DND-41 (cell line): Measurements from ENCODE around the gene L1TD1.

Experiments
- ATAC-seq: fragments of 200-7000 bp; cut with Tn5 transposase; 3 replicates; pipeline ENCODE4 v1.9.1; 2021; ENCODE audit warnings: low read depth; ENCODE audit not compliant: insufficient read depth
- DNase-seq: peaks from one replicate; pipeline ENCODE4 v3.0.0-alpha.2; 2020
- H2AFZ ChIP-seq: 2 replicates; pipeline ENCODE4 v1.6.0; 2012; ENCODE audit warnings: low read depth, low read length
- H3K27ac ChIP-seq: 2 replicates; pipeline ENCODE4 v1.5.1; 2012; ENCODE audit warnings: low read length, inconsistent platforms
- H3K27me3 ChIP-seq: fragments of 200-600 bp; sonication (generic); 2 replicates; pipeline ENCODE4 v1.6.0; 2012; ENCODE audit warnings: low read length, mild to moderate bottlenecking, inconsistent platforms; ENCODE audit not compliant: insufficient read depth, poor library complexity
- H3K36me3 ChIP-seq: 2 replicates; pipeline ENCODE4 v1.5.1; 2012; ENCODE audit warnings: low read length, inconsistent platforms; ENCODE audit not compliant: insufficient read depth
- H3K4me1 ChIP-seq: 2 replicates; pipeline ENCODE4 v1.5.1; 2012; ENCODE audit warnings: mild to moderate bottlenecking, low read length; ENCODE audit not compliant: insufficient read depth
- H3K4me2 ChIP-seq: 2 replicates; pipeline ENCODE4 v1.6.0; 2012; ENCODE audit warnings: mild to moderate bottlenecking, moderate library complexity, low read length, inconsistent platforms; ENCODE audit not compliant: insufficient read depth
- H3K4me3 ChIP-seq, 2 experiments: fragments of 200-600 bp in 1 of 2; shearing (Covaris generic) in 1 of 2; 2 replicates each; pipeline ENCODE4 v1.5.1; 2012 to 2016; ENCODE audit warnings: inconsistent platforms in 2 of 2, low read length in 2 of 2, mild to moderate bottlenecking in 2 of 2, low read depth in 1 of 2, moderate library complexity in 1 of 2
- H3K79me2 ChIP-seq: 2 replicates; pipeline ENCODE4 v1.6.0; 2012; ENCODE audit warnings: low read length, inconsistent platforms; ENCODE audit not compliant: insufficient read depth
- H3K9ac ChIP-seq: 2 replicates; pipeline ENCODE4 v1.6.0; 2012; ENCODE audit warnings: low read depth, mild to moderate bottlenecking, inconsistent platforms, low read length, moderate library complexity
- H3K9me3 ChIP-seq: 2 replicates; pipeline ENCODE4 v1.5.1; 2012; ENCODE audit warnings: low read length, moderate library complexity, mild to moderate bottlenecking, inconsistent platforms; ENCODE audit not compliant: insufficient read depth, severe bottlenecking
- H4K20me1 ChIP-seq: 2 replicates; pipeline ENCODE4 v1.6.0; 2012; ENCODE audit warnings: low read length; ENCODE audit not compliant: insufficient read depth
- EZH2 ChIP-seq: IDR thresholded peaks from 3 replicates; pipeline ENCODE4 v1.6.1; 2012; ENCODE audit warnings: borderline replicate concordance, low read depth, mild to moderate bottlenecking, moderate library complexity, low read length, inconsistent platforms; ENCODE audit not compliant: severe bottlenecking
- TF ChIP-seq, protein P1 (sequence below): IDR thresholded peaks from 2 replicates; pipeline ENCODE4 v1.5.1; 2012; ENCODE audit warnings: borderline replicate concordance, low read length, moderate library complexity, mild to moderate bottlenecking; ENCODE audit not compliant: poor library complexity, severe bottlenecking; ENCODE audit errors: extremely low read depth

L1TD1 gene

DNA sequence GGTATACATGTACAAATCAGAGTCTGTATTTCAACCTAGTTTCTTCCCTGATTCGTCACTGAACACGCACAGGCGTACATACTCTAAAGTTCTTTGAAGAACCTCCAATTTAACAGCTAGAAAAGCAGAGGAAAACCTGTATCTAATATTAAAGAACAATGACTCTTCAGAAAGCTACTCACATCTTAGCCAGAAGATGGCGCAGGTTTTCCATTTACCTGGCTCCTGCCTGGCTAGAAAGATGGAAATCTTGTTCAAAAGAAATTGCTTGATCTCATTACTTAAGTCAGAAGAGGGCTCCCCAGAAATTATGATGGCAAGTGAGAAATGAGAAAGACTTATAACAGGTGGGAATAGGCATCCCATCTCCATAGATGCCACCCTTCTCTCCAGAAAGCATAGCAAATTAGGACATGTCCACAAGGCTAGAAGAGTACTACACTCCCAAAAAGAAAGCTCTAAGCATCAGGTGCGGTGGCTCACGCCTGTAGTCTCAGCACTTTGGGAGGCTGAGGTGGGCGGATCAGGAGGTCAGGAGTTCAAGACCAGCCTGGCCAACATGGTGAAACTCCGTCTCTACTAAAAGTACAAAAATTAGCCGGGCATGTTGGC is 19.0 kb upstream of the L1TD1 start:
- ATAC-seq (peak; percentile 59), DNase-seq (peak; percentile 40)
- TF ChIP-seq, protein P1, sequence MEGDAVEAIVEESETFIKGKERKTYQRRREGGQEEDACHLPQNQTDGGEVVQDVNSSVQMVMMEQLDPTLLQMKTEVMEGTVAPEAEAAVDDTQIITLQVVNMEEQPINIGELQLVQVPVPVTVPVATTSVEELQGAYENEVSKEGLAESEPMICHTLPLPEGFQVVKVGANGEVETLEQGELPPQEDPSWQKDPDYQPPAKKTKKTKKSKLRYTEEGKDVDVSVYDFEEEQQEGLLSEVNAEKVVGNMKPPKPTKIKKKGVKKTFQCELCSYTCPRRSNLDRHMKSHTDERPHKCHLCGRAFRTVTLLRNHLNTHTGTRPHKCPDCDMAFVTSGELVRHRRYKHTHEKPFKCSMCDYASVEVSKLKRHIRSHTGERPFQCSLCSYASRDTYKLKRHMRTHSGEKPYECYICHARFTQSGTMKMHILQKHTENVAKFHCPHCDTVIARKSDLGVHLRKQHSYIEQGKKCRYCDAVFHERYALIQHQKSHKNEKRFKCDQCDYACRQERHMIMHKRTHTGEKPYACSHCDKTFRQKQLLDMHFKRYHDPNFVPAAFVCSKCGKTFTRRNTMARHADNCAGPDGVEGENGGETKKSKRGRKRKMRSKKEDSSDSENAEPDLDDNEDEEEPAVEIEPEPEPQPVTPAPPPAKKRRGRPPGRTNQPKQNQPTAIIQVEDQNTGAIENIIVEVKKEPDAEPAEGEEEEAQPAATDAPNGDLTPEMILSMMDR = peak; percentile 82
- no peak for TF ChIP-seq EZH2

GRCh38 chr1:62176597-62177312 is 17.9 kb upstream of the L1TD1 start:
- Histone ChIP-seq H3K27ac (no peak overlapping the region), H3K9me3 (no peaks in the 10 kb centered on the region), H3K4me1 (no peaks in the 10 kb centered on the region), H3K79me2 (no peaks in the 10 kb centered on the region), H3K4me2 (no peak overlapping the region), H3K36me3 (no peaks in the 10 kb centered on the region), H2AFZ (no peak overlapping the region), H3K27me3 (peaks cover 5% of the 10 kb centered on the region), H3K4me3 (no peak overlapping the region), H4K20me1 (no peaks in the 10 kb centered on the region), H3K9ac (no peak overlapping the region)
- no peak for TF ChIP-seq EZH2
- TF ChIP-seq, protein P1 = no peak
- no peak for DNase-seq
- no peak for ATAC-seq

More for the DNA sequence above, 19.0 kb upstream of the L1TD1 start:
- Histone ChIP-seq H3K9me3 (no peaks in the 10 kb centered on the region), H2AFZ (no peak overlapping the region; the same call in 1 of the 2 replicates), H3K27me3 (no peaks in the 10 kb centered on the region), H3K4me2 (no peak overlapping the region), H3K36me3 (no peaks in the 10 kb centered on the region), H3K79me2 (no peaks in the 10 kb centered on the region), H3K4me1 (no peaks in the 10 kb centered on the region), H3K27ac (no peak overlapping the region), H4K20me1 (no peaks in the 10 kb centered on the region), H3K4me3 (no peak overlapping the region), H3K9ac (no peak overlapping the region)

DNA sequence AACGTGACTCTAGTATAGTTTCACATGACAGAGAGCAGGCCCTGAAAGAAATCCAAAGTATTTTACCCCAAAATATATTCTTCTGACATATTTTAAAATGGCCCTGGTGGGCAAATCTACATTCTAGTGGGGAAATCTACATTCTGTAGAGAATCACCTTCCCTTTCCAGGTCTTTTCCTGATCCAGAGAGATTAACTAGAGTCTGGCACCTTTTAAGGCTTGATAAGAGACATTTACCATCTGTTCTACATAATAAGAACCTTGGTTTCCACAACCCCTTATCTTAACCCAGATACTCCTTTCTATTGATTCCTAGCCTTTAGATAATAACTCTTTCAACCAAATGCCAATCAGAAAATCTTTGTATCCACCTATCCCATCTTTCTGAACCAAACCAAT is 17.0 kb upstream of the L1TD1 start:
- Histone ChIP-seq H3K27ac (no peak overlapping the region), H3K4me2 (no peak overlapping the region)
- TF ChIP-seq, protein P1 = no peak
- TF ChIP-seq EZH2 = no peak

More for the DNA sequence above, 17.0 kb upstream of the L1TD1 start:
- Histone ChIP-seq H3K9ac (no peak overlapping the region), H3K79me2 (no peaks in the 10 kb centered on the region), H2AFZ (no peak overlapping the region), H3K9me3 (no peaks in the 10 kb centered on the region), H3K4me3 (no peak overlapping the region), H3K27me3 (peaks cover 5% of the 10 kb centered on the region), H4K20me1 (no peaks in the 10 kb centered on the region), H3K36me3 (no peaks in the 10 kb centered on the region), H3K4me1 (no peaks in the 10 kb centered on the region)
- no peak for DNase-seq
- no peak for ATAC-seq
